Loucy (cell line): ENCODE measurements around the gene GHRL.

Experiments used
- H2AFZ ChIP-seq: fragments of 200-600 bp; sonication (generic); 2 replicates; pipeline ENCODE4 v1.6.0; 2016; ENCODE audit warnings: antibody characterized with exemption, mild to moderate bottlenecking, low read length, moderate library complexity
- H3F3A ChIP-seq: fragments of 200-600 bp; 2 replicates; pipeline ENCODE4 v1.6.0; 2016; ENCODE audit warnings: antibody characterized with exemption, low read depth, mild to moderate bottlenecking
- H3K27me3 ChIP-seq: fragments of 200-600 bp; sonication (generic); 2 replicates; pipeline ENCODE4 v1.6.1; 2014; ENCODE audit warnings: low read length, mild to moderate bottlenecking; ENCODE audit not compliant: insufficient read depth, poor library complexity, severe bottlenecking
- H3K36me3 ChIP-seq: fragments of 200-600 bp; sonication (generic); 2 replicates; pipeline ENCODE4 v1.6.1; 2016; ENCODE audit warnings: low read length; ENCODE audit not compliant: insufficient read depth
- H3K4me1 ChIP-seq: fragments of 200-600 bp; sonication (generic); 2 replicates; pipeline ENCODE4 v1.5.1; 2014; ENCODE audit warnings: low read length, mild to moderate bottlenecking; ENCODE audit not compliant: insufficient read depth, poor library complexity, severe bottlenecking
- H3K4me2 ChIP-seq: fragments of 200-600 bp; sonication (generic); 2 replicates; pipeline ENCODE4 v1.6.0; 2014; ENCODE audit warnings: antibody characterized with exemption, low read length, low read depth, mild to moderate bottlenecking; ENCODE audit not compliant: poor library complexity, severe bottlenecking
- H3K4me3 ChIP-seq: fragments of 200-600 bp; sonication (generic); 2 replicates; pipeline ENCODE4 v1.5.1; 2014; ENCODE audit warnings: low read length, mild to moderate bottlenecking, mixed read lengths; ENCODE audit not compliant: poor library complexity, severe bottlenecking
- H3K79me2 ChIP-seq: fragments of 200-600 bp; sonication (generic); 2 replicates; pipeline ENCODE4 v1.6.1; 2014; ENCODE audit warnings: low read length; ENCODE audit not compliant: insufficient read depth
- H3K9ac ChIP-seq: fragments of 200-600 bp; sonication (generic); 2 replicates; pipeline ENCODE4 v1.6.0; 2014; ENCODE audit warnings: mild to moderate bottlenecking, low read depth, low read length, moderate library complexity; ENCODE audit not compliant: poor library complexity, severe bottlenecking
- H3K9me2 ChIP-seq: fragments of 200-600 bp; sonication (generic); replicated peaks from 2 replicates; pipeline ENCODE4 v1.6.1; 2016; ENCODE audit warnings: low read depth, low read length, mixed read lengths
- H3K9me3 ChIP-seq: fragments of 200-600 bp; sonication (generic); 2 replicates; pipeline ENCODE4 v1.6.1; 2014; ENCODE audit warnings: mild to moderate bottlenecking, antibody characterized with exemption, low read length, low read depth; ENCODE audit not compliant: insufficient read depth
- H4K20me1 ChIP-seq: fragments of 200-600 bp; sonication (generic); 2 replicates; pipeline ENCODE4 v1.6.0; 2014; ENCODE audit warnings: antibody characterized with exemption, low read length, mild to moderate bottlenecking; ENCODE audit not compliant: insufficient read depth, poor library complexity, severe bottlenecking
- EZH2phosphoT487 ChIP-seq: fragments of 200-600 bp; IDR thresholded peaks from 2 replicates; pipeline ENCODE4 v1.6.1; 2018; ENCODE audit warnings: antibody characterized with exemption, mild to moderate bottlenecking, moderate library complexity, borderline replicate concordance
- TF ChIP-seq, protein P1 (sequence below): fragments of 200-600 bp; sonication (generic); conservative IDR thresholded peaks from 2 replicates; pipeline ENCODE4 v1.5.1; 2014; ENCODE audit warnings: mild to moderate bottlenecking, antibody characterized with exemption, low read length

Gene GHRL

DNA sequence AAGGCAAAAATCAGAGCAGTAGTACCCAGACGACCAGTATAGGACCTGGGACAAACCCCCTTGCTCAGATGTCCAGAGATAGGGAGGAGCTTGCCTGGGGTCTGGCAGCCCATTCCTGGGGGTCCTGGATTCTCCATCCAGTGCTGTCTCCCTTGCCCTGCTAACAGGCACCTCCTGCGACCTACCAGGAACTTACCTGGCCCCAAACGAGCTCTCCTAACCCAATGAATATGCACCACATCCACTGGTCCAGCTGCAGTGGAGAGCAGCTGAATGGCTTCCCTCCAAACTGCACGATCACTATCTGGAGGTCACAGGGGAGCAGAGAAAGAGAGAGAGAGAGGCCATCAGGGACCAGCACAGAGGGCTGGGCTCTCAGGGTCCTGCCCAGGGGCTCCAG lies 47.3 kb upstream of the GHRL start:
- Histone ChIP-seq H3K79me2 (no peaks in the 10 kb centered on the region), H4K20me1 (no peaks in the 10 kb centered on the region), H3K9me2 (no peaks in the 10 kb centered on the region), H3K4me1 (peaks cover 8% of the 10 kb centered on the region), H3K4me2 (no peak overlapping the region), H3K9ac (no peak overlapping the region), H3K9me3 (no peaks in the 10 kb centered on the region), H3K4me3 (no peak overlapping the region), H3K36me3 (no peaks in the 10 kb centered on the region), H3K27me3 (no peaks in the 10 kb centered on the region), H2AFZ (no peak overlapping the region), H3F3A (no peaks in the 10 kb centered on the region)
- TF ChIP-seq, protein P1, sequence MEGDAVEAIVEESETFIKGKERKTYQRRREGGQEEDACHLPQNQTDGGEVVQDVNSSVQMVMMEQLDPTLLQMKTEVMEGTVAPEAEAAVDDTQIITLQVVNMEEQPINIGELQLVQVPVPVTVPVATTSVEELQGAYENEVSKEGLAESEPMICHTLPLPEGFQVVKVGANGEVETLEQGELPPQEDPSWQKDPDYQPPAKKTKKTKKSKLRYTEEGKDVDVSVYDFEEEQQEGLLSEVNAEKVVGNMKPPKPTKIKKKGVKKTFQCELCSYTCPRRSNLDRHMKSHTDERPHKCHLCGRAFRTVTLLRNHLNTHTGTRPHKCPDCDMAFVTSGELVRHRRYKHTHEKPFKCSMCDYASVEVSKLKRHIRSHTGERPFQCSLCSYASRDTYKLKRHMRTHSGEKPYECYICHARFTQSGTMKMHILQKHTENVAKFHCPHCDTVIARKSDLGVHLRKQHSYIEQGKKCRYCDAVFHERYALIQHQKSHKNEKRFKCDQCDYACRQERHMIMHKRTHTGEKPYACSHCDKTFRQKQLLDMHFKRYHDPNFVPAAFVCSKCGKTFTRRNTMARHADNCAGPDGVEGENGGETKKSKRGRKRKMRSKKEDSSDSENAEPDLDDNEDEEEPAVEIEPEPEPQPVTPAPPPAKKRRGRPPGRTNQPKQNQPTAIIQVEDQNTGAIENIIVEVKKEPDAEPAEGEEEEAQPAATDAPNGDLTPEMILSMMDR: no peak
- TF ChIP-seq EZH2phosphoT487: no peak

DNA sequence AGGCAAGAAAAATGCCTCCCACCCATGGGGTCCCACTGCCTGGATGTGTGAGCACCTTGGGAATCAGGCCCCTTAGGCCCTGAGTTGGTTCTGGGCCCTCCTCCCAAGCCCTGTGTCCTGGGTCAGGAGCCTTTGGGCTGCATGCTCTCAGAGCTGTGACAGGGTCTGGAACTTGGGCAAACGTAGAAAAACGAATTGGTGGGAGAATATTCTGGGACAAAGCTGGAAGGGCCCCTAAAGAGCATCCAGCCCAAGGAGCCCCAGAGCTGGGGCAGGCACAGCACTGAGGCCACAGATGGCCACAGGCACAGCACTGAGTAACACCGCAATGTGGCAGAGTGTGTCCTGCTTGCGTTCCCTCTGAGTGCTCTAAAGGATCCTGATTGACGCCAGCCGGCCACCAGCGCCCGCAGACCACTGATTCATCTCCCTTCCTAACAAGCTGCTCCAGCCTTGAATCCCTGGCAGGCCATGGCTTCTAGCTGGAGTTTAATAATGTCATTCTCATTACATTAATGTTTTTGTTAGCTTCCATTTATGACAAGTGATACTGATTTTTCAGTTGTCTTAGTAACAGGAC lies 46.7 kb upstream of the GHRL start:
- Histone ChIP-seq H3K4me2 (no peak overlapping the region), H3K9me2 (no peaks in the 10 kb centered on the region), H2AFZ (peak overlapping the region; percentile 67; the same call in 1 of the 2 replicates), H3K79me2 (no peaks in the 10 kb centered on the region), H3K36me3 (no peaks in the 10 kb centered on the region), H3F3A (no peaks in the 10 kb centered on the region), H3K4me1 (peaks cover 8% of the 10 kb centered on the region), H3K4me3 (no peak overlapping the region), H3K9me3 (no peaks in the 10 kb centered on the region), H3K9ac (no peak overlapping the region), H4K20me1 (no peaks in the 10 kb centered on the region), H3K27me3 (no peaks in the 10 kb centered on the region)
- TF ChIP-seq, protein P1: no peak
- no peak for TF ChIP-seq EZH2phosphoT487

DNA sequence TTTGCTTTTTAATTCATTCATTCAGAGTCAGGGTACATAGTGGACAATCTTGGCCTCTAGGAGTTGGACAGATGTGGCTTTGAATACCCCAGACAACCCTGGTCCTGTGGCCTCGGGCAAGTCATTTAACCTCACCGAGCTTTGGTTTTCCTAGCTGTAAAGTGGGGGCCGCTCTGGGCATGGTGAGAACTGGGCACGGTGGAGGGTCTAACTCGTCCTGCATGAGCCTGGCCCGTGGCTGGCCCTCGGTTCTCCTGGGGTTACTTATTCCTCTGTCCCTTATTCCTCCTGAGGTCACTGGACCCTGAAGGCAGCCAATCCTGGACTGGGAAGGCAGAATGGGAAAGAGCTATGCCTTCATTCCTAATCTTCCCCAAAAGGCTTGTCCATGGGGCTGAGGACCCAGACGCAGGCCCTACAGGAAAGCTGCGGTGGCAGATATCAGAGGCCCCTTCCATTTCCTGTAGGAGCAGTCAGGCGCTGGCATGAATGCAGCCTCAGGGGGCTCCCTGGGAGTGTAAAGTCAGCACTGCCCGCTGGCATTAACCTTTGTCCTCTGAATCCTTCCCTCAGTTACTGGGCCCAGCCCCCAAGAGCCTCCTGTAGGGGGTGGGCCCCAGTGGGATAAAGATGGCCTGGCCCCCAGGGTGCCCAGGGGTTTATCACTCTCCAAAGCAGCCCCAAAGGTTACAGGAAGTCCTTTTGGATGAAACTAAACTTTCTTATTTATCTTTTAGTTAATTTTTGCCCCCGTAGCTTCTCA lies 46.0 kb upstream of the GHRL start:
- Histone ChIP-seq H2AFZ (peak overlapping the region; percentile 67; the same call in 1 of the 2 replicates), H3K4me2 (peak overlapping the region; percentile 21), H3K27me3 (no peaks in the 10 kb centered on the region), H3F3A (no peaks in the 10 kb centered on the region), H3K4me3 (no peak overlapping the region), H3K4me1 (peaks cover 8% of the 10 kb centered on the region), H3K9ac (no peak overlapping the region), H3K9me3 (no peaks in the 10 kb centered on the region), H3K9me2 (no peaks in the 10 kb centered on the region), H3K36me3 (no peaks in the 10 kb centered on the region), H4K20me1 (no peaks in the 10 kb centered on the region), H3K79me2 (no peaks in the 10 kb centered on the region)
- TF ChIP-seq, protein P1: no peak
- TF ChIP-seq EZH2phosphoT487: no peak
